T47D (cell line): ENCODE measurements around the gene DYNC1I1.

Experiments used
- DNase-seq, 2 experiments: peaks; one replicate each; pipeline versions ENCODE4 v3.0.0 to v3.0.0-alpha.2; 2011 to 2012; ENCODE audit warnings: low read depth in 1 of 2, low spot score in 1 of 2
- JUND ChIP-seq: IDR thresholded peaks from 2 replicates; pipeline ENCODE4 v1.6.1; 2012; ENCODE audit warnings: low read depth
- in situ Hi-C: cut with HindIII; loops from 2 replicates; pipeline ENCODE4 v1.10.0; 2016; ENCODE audit warnings: low sequenced_read_pairs, low pct_unique_long_range_greater_than_20kb

DYNC1I1 gene

GRCh38 chr7:95874541-95875265 is 102.3 kb downstream of the DYNC1I1 start:
- in situ Hi-C loops = no loop called here
- no peak for TF ChIP-seq JUND
- no peak for DNase-seq

GRCh38 chr7:95875519-95875918 is 103.2 kb downstream of the DYNC1I1 start:
- no peak for DNase-seq
- in situ Hi-C loops = no loop called here
- TF ChIP-seq JUND = no peak

GRCh38 chr7:95878677-95879076 is 106.3 kb downstream of the DYNC1I1 start:
- no peak for TF ChIP-seq JUND
- in situ Hi-C loops = no loop called here
- DNase-seq = no peak

GRCh38 chr7:95881597-95881996 is 109.2 kb downstream of the DYNC1I1 start:
- in situ Hi-C loops = no loop called here
- TF ChIP-seq JUND = no peak
- DNase-seq = no peak

GRCh38 chr7:95883217-95883616 is 110.9 kb downstream of the DYNC1I1 start:
- in situ Hi-C loops = no loop called here
- TF ChIP-seq JUND = no peak
- no peak for DNase-seq

GRCh38 chr7:95886501-95887090 is 114.2 kb downstream of the DYNC1I1 start:
- TF ChIP-seq JUND = no peak
- in situ Hi-C loops = no loop called here
- DNase-seq = no peak

GRCh38 chr7:95893484-95893883 is 121.1 kb downstream of the DYNC1I1 start:
- no peak for TF ChIP-seq JUND
- DNase-seq = no peak
- in situ Hi-C loops = no loop called here

- peak; percentile 4 to 62 for DNase-seq
- in situ Hi-C loops = no loop called here
- TF ChIP-seq JUND = no peak
Observed at GRCh38 chr7:95897557-95898251, 125.3 kb downstream of the DYNC1I1 start.

GRCh38 chr7:95899919-95900513 is 127.7 kb downstream of the DYNC1I1 start:
- in situ Hi-C loops = no loop called here
- peak in 1 of 2 experiments; percentile 4 for DNase-seq
- no peak for TF ChIP-seq JUND

- in situ Hi-C loops = no loop called here
- TF ChIP-seq JUND = no peak
- DNase-seq = peak in 1 of 2 experiments; percentile 75
Observed at GRCh38 chr7:95901006-95901405, 128.7 kb downstream of the DYNC1I1 start.

GRCh38 chr7:95904099-95904498 is 131.7 kb downstream of the DYNC1I1 start:
- in situ Hi-C loops = no loop called here
- no peak for TF ChIP-seq JUND

GRCh38 chr7:95905167-95905566 is 132.8 kb downstream of the DYNC1I1 start:
- peak; percentile 13 to 60 for DNase-seq
- TF ChIP-seq JUND = no peak
- in situ Hi-C loops = no loop called here

More at GRCh38 chr7:95904099-95904498, 131.7 kb downstream of the DYNC1I1 start:
- DNase-seq = no peak

- DNase-seq = no peak
- no peak for TF ChIP-seq JUND
- in situ Hi-C loops = no loop called here
Observed at GRCh38 chr7:95906851-95907250, 134.5 kb downstream of the DYNC1I1 start.
